Activated B cell treated with CpG ODN at 0.5 μM for 24 hours (primary cell): ENCODE data around the gene ZNF473. TPM values are rescaled to one million over a fixed set of nuclear protein-coding genes. Genes with fewer than 3 reads are reported as not detected.

Experiments used
- ATAC-seq: fragments of 200-7000 bp; cut with Tn5 transposase; one replicate; pipeline ENCODE4 v1.10.0; 2021; ENCODE audit warnings: low read depth, mild to moderate bottlenecking, moderate library complexity
- CTCF ChIA-PET: fragments of 350-600 bp; sonication (Branson Sonifier 250); formaldehyde crosslinking; loops from one replicate; lab custom pipeline; 2021; ENCODE audit warnings: antibody characterized with exemption; lab: Charles Lee
- POLR2A ChIA-PET: fragments of 350-600 bp; sonication (Branson Sonifier 250); formaldehyde crosslinking; loops from one replicate; lab custom pipeline; 2021; ENCODE audit warnings: antibody characterized with exemption; lab: Charles Lee
- DNase-seq: peaks from one replicate; pipeline ENCODE4 v3.0.0; 2022
- H3K27ac Mint-ChIP-seq: one replicate; pipeline ENCODE4 v1.8.0; 2020; ENCODE audit warnings: mixed read lengths
- H3K27me3 Mint-ChIP-seq: one replicate; pipeline ENCODE4 v1.8.0; 2021; ENCODE audit warnings: mixed read lengths
- H3K36me3 Mint-ChIP-seq: one replicate; pipeline ENCODE4 v1.8.0; 2021; ENCODE audit warnings: low read depth, mixed read lengths
- H3K4me1 Mint-ChIP-seq: one replicate; pipeline ENCODE4 v1.8.0; 2021; ENCODE audit warnings: mixed read lengths
- H3K4me3 Mint-ChIP-seq: one replicate; pipeline ENCODE4 v1.8.0; 2020; ENCODE audit warnings: mild to moderate bottlenecking, mixed read lengths
- H3K9me3 Mint-ChIP-seq: one replicate; pipeline ENCODE4 v1.8.0; 2020; ENCODE audit warnings: mixed read lengths
- CTCF ChIP-seq: fragments of 200-600 bp; IDR thresholded peaks from one replicate; pipeline ENCODE4 v1.8.0; 2022; ENCODE audit warnings: antibody characterized with exemption, mild to moderate bottlenecking
- intact Hi-C: fragments of 100-400 bp; cut with micrococcal nuclease; formaldehyde crosslinking; loops from one replicate; pipeline ENCODE4 v1.15.1; 2024
- total RNA-seq: library from RNA; stranded (reverse); gene quantifications from 2 replicates; pipeline ENCODE4 v1.2.3, GENCODE V29; 2022

ZNF473 gene
- total RNA-seq, 1 donor from 2014 or later: 14.2 TPM

GRCh38 chr19:49986354-49986753, 39.5 kb upstream of the ZNF473 start:
- intact Hi-C loops: loop anchor here (2.0 kb wide), 1 partner anchor 38 kb away; the partner anchor contains the start of gene VRK3
- ATAC-seq (no peak), DNase-seq (no peak)
- no peak for TF ChIP-seq CTCF
- Mint-ChIP-seq H3K36me3 (peaks cover 72% of the 10 kb centered on the region), H3K27ac (no peak overlapping the region), H3K4me1 (peaks cover 2% of the 10 kb centered on the region), H3K9me3 (peaks cover 3% of the 10 kb centered on the region), H3K27me3 (no peaks in the 10 kb centered on the region), H3K4me3 (no peak overlapping the region)
- ChIA-PET POLR2A (interaction anchor here (1.8 kb wide), 1 partner anchor 57 kb away, joined by 8 read pairs; the partner anchor contains the start of genes ATF5 and NUP62), CTCF (no interaction called here)

- peaks cover 3% of the 10 kb centered on the region for H3K9me3 Mint-ChIP-seq
- POLR2A ChIA-PET: interaction anchor here (0.7 to 1.8 kb wide), 2 partner anchors 58 to 397 kb away, joined by 5 to 8 read pairs; partner anchors contain the start of genes ATF5 and NUP62
- H3K4me1 Mint-ChIP-seq: peaks cover 2% of the 10 kb centered on the region
- intact Hi-C loops: loop anchor here (2.0 kb wide), 1 partner anchor 38 kb away; the partner anchor contains the start of gene VRK3
- no peak overlapping the region for H3K4me3 Mint-ChIP-seq
- no peak for TF ChIP-seq CTCF
- CTCF ChIA-PET: no interaction called here
- no peak overlapping the region for H3K27ac Mint-ChIP-seq
- peak; percentile 69 for DNase-seq
- peaks cover 71% of the 10 kb centered on the region for H3K36me3 Mint-ChIP-seq
- peak; percentile 86 for ATAC-seq
- no peaks in the 10 kb centered on the region for H3K27me3 Mint-ChIP-seq
These were observed 38.6 kb upstream of the ZNF473 start for GRCh38 chr19:49987159-49987698.

GRCh38 chr19:49988007-49988406, 37.8 kb upstream of the ZNF473 start:
- Mint-ChIP-seq H3K27ac (no peak overlapping the region), H3K36me3 (peaks cover 77% of the 10 kb centered on the region), H3K4me1 (peaks cover 2% of the 10 kb centered on the region), H3K27me3 (no peaks in the 10 kb centered on the region), H3K9me3 (peaks cover 7% of the 10 kb centered on the region), H3K4me3 (no peak overlapping the region)
- intact Hi-C loops: no loop called here
- ATAC-seq: no peak
- ChIA-PET CTCF (no interaction called here), POLR2A (interaction anchor here (0.7 to 1.8 kb wide), 2 partner anchors 59 to 398 kb away, joined by 5 to 8 read pairs; partner anchors contain the start of genes ATF5 and NUP62)
- no peak for TF ChIP-seq CTCF
- no peak for DNase-seq

- no peak overlapping the region for H3K27ac Mint-ChIP-seq
- no peaks in the 10 kb centered on the region for H3K27me3 Mint-ChIP-seq
- ATAC-seq: no peak
- TF ChIP-seq CTCF: no peak
- H3K4me3 Mint-ChIP-seq: no peak overlapping the region
- CTCF ChIA-PET: interaction anchor here (0.7 kb wide), 1 partner anchor 49 kb away, joined by 3 read pairs; no protein-coding TSS in a partner anchor
- H3K4me1 Mint-ChIP-seq: peaks cover 2% of the 10 kb centered on the region
- intact Hi-C loops: no loop called here
- peaks cover 81% of the 10 kb centered on the region for H3K36me3 Mint-ChIP-seq
- DNase-seq: no peak
- POLR2A ChIA-PET: no interaction called here
- H3K9me3 Mint-ChIP-seq: peaks cover 7% of the 10 kb centered on the region
These were observed 37.4 kb upstream of the ZNF473 start for GRCh38 chr19:49988433-49988832.

GRCh38 chr19:49997709-49998108, 28.1 kb upstream of the ZNF473 start:
- ChIA-PET POLR2A (interaction anchor here (0.5 kb wide), 2 partner anchors 100 to 154 kb away, joined by 6 to 12 read pairs; no protein-coding TSS in a partner anchor), CTCF (no interaction called here)
- no peak for DNase-seq
- Mint-ChIP-seq H3K36me3 (peaks cover 84% of the 10 kb centered on the region), H3K9me3 (peaks cover under 1% of the 10 kb centered on the region), H3K27me3 (no peaks in the 10 kb centered on the region), H3K4me3 (no peak overlapping the region), H3K27ac (no peak overlapping the region), H3K4me1 (no peaks in the 10 kb centered on the region)
- ATAC-seq: peak; percentile 58
- no peak for TF ChIP-seq CTCF
- intact Hi-C loops: no loop called here
